ENCODE measurements around the gene NOP9.

NOP9 gene

GRCh38 chr14:24258548-24259265, 40.9 kb upstream of the NOP9 start:
- Histone ChIP-seq H3K27ac (no peak overlapping the region), H3K27me3 (ENCODE audit: insufficient read depth, low read depth, severe bottlenecking) (no peaks in the 10 kb centered on the region), H3K36me3 (no peaks in the 10 kb centered on the region; the same call in 1 of the 2 replicates), H3K4me3 (ENCODE audit: low read depth, low read length) (no peak overlapping the region), H3K9me3 (ENCODE audit: severe bottlenecking) (no peaks in the 10 kb centered on the region)
- no peak for TF ChIP-seq CTCF (IDR thresholded peaks at IDR 0.05; ENCODE audit: low read depth, low read length)
- DNase-seq, result no peak

GRCh38 chr14:24259282-24260025, 40.2 kb upstream of the NOP9 start:
- no peak for DNase-seq

GRCh38 chr14:24260026-24260779, 39.4 kb upstream of the NOP9 start:
- H3K9me3 ChIP-seq (ENCODE audit: severe bottlenecking), result no peaks in the 10 kb centered on the region
- no peaks in the 10 kb centered on the region for H3K27me3 ChIP-seq (ENCODE audit: insufficient read depth, low read depth, severe bottlenecking)
- no peaks in the 10 kb centered on the region for H3K36me3 ChIP-seq
- TF ChIP-seq CTCF (IDR thresholded peaks at IDR 0.05; ENCODE audit: low read depth, low read length), result no peak
- H3K4me3 ChIP-seq (ENCODE audit: low read depth, low read length), result no peak overlapping the region
- no peak for DNase-seq
- no peak overlapping the region for H3K27ac ChIP-seq

More at GRCh38 chr14:24259282-24260025, 40.2 kb upstream of the NOP9 start:
- no peak overlapping the region for H3K27ac ChIP-seq
- TF ChIP-seq CTCF (IDR thresholded peaks at IDR 0.05; ENCODE audit: low read depth, low read length), result no peak
- no peak overlapping the region for H3K4me3 ChIP-seq (ENCODE audit: low read depth, low read length)
- H3K36me3 ChIP-seq, result no peaks in the 10 kb centered on the region; the same call in 1 of the 2 replicates
- H3K27me3 ChIP-seq (ENCODE audit: insufficient read depth, low read depth, severe bottlenecking), result no peaks in the 10 kb centered on the region
- no peaks in the 10 kb centered on the region for H3K9me3 ChIP-seq (ENCODE audit: severe bottlenecking)

- no peaks in the 10 kb centered on the region for H3K36me3 ChIP-seq
- no peaks in the 10 kb centered on the region for H3K9me3 ChIP-seq (ENCODE audit: severe bottlenecking)
- no peaks in the 10 kb centered on the region for H3K27me3 ChIP-seq (ENCODE audit: insufficient read depth, low read depth, severe bottlenecking)
- TF ChIP-seq CTCF (IDR thresholded peaks at IDR 0.05; ENCODE audit: low read depth, low read length), result no peak
- no peak for DNase-seq
- no peak overlapping the region for H3K27ac ChIP-seq
- no peak overlapping the region for H3K4me3 ChIP-seq (ENCODE audit: low read depth, low read length)
Measured at GRCh38 chr14:24260780-24261157, 38.9 kb upstream of the NOP9 start.

- no peaks in the 10 kb centered on the region for H3K36me3 ChIP-seq
- DNase-seq, result no peak
- H3K27me3 ChIP-seq (ENCODE audit: insufficient read depth, low read depth, severe bottlenecking), result no peaks in the 10 kb centered on the region
Measured at GRCh38 chr14:24261256-24261968, 38.2 kb upstream of the NOP9 start.

More at GRCh38 chr14:24261256-24261968, 38.2 kb upstream of the NOP9 start:
- no peak overlapping the region for H3K27ac ChIP-seq
- H3K9me3 ChIP-seq (ENCODE audit: severe bottlenecking), result no peaks in the 10 kb centered on the region
- H3K4me3 ChIP-seq (ENCODE audit: low read depth, low read length), result no peak overlapping the region
- TF ChIP-seq CTCF (IDR thresholded peaks at IDR 0.05; ENCODE audit: low read depth, low read length), result no peak
